Liver (tissue), 3 donors: ENCODE results near the gene FNBP1L.

Source experiments
- FOXA1 ChIP-seq: IDR thresholded peaks from 2 replicates; pipeline ENCODE4 v1.6.1; 2016; ENCODE audit warnings: antibody characterized with exemption
- GABPA ChIP-seq, 2 donors: IDR thresholded peaks in 1 of 2; conservative IDR thresholded peaks in 1 of 2; 2 replicates each; pipeline ENCODE4 v1.6.1; 2016; ENCODE audit warnings: antibody characterized with exemption in 2 of 2, mild to moderate bottlenecking in 1 of 2, moderate library complexity in 1 of 2
- HNF4A ChIP-seq, 2 donors: conservative IDR thresholded peaks; 2 replicates each; pipeline ENCODE4 v1.6.1; 2016; ENCODE audit warnings: antibody characterized with exemption in 2 of 2, mild to moderate bottlenecking in 2 of 2
- JUND ChIP-seq, 2 donors: IDR thresholded peaks; 2 replicates each; pipeline ENCODE4 v1.6.1; 2016; ENCODE audit warnings: antibody characterized with exemption in 2 of 2
- TAF1 ChIP-seq: conservative IDR thresholded peaks from 2 replicates; pipeline ENCODE4 v1.6.1; 2016; ENCODE audit warnings: antibody characterized with exemption, mild to moderate bottlenecking
- YY1 ChIP-seq: IDR thresholded peaks from 2 replicates; pipeline ENCODE4 v1.6.1; 2016; ENCODE audit warnings: antibody characterized with exemption, mild to moderate bottlenecking
- TF ChIP-seq, protein P1 (sequence below): fragments of 150-350 bp; IDR thresholded peaks from 2 replicates; pipeline ENCODE4 v1.5.1; 2017; ENCODE audit warnings: improper control_type of control experiment, low read depth, low read length; ENCODE audit not compliant: missing input control
- TF ChIP-seq, protein P2 (sequence below): IDR thresholded peaks from 2 replicates; pipeline ENCODE4 v1.6.1; 2016; ENCODE audit warnings: antibody characterized with exemption
- TF ChIP-seq, protein P3 (sequence below): IDR thresholded peaks from 2 replicates; pipeline ENCODE4 v1.6.1; 2016; ENCODE audit warnings: antibody characterized with exemption
- TF ChIP-seq, protein P4 (sequence below): IDR thresholded peaks from 2 replicates; pipeline ENCODE4 v1.6.1; 2016; ENCODE audit warnings: antibody characterized with exemption, mild to moderate bottlenecking
- TF ChIP-seq, protein P5 (sequence below): IDR thresholded peaks from 2 replicates; pipeline ENCODE4 v1.6.1; 2016; ENCODE audit warnings: antibody characterized with exemption
- donor health status: healthy.
- donor health status: healthy.

DNA sequence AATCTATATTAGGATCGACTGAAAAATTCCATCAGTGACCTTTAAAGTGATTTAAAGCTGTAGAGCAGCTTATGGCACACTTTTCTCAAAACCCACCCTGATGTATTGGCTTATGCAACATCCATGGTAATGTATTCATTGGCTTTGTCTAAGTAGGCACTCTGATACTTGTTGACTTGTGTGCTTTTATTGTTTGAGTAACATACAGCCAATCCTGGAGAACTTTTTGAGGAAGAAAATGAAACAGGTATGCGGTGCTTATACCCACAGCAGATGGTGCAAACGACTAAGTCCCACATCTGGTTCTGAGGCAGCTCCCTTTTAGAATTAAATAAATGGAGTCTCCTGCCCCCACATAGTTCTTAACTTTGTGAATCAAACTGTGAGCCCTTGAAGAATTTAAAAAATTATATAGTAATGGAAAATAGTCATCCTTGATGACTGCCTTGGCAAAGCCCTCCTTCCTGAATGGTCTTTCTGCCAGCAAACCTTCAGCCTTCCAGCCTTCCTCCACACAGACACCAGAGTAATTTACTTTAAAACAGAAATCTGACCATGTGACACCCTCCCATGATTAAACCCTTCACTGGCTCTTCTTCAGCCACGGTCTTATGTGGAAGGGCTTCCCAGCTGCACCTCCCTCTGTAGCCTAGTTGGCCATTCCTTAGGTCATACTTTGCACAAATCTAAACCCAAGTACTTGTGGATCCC, 117.7 kb downstream of the FNBP1L start:
- TF ChIP-seq, protein P1, sequence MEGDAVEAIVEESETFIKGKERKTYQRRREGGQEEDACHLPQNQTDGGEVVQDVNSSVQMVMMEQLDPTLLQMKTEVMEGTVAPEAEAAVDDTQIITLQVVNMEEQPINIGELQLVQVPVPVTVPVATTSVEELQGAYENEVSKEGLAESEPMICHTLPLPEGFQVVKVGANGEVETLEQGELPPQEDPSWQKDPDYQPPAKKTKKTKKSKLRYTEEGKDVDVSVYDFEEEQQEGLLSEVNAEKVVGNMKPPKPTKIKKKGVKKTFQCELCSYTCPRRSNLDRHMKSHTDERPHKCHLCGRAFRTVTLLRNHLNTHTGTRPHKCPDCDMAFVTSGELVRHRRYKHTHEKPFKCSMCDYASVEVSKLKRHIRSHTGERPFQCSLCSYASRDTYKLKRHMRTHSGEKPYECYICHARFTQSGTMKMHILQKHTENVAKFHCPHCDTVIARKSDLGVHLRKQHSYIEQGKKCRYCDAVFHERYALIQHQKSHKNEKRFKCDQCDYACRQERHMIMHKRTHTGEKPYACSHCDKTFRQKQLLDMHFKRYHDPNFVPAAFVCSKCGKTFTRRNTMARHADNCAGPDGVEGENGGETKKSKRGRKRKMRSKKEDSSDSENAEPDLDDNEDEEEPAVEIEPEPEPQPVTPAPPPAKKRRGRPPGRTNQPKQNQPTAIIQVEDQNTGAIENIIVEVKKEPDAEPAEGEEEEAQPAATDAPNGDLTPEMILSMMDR, result no peak
- TF ChIP-seq, protein P2, sequence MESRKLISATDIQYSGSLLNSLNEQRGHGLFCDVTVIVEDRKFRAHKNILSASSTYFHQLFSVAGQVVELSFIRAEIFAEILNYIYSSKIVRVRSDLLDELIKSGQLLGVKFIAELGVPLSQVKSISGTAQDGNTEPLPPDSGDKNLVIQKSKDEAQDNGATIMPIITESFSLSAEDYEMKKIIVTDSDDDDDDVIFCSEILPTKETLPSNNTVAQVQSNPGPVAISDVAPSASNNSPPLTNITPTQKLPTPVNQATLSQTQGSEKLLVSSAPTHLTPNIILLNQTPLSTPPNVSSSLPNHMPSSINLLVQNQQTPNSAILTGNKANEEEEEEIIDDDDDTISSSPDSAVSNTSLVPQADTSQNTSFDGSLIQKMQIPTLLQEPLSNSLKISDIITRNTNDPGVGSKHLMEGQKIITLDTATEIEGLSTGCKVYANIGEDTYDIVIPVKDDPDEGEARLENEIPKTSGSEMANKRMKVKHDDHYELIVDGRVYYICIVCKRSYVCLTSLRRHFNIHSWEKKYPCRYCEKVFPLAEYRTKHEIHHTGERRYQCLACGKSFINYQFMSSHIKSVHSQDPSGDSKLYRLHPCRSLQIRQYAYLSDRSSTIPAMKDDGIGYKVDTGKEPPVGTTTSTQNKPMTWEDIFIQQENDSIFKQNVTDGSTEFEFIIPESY, result no peak
- TF ChIP-seq FOXA1 (no peak), TAF1 (no peak), HNF4A (conservative IDR thresholded peaks at IDR 0.05) (no peak), YY1 (no peak), GABPA (IDR thresholded peaks at IDR 0.05 in 1 of 2, conservative IDR thresholded peaks at IDR 0.05 in 1 of 2) (no peak), JUND (IDR thresholded peaks at IDR 0.05) (no peak)
- TF ChIP-seq, protein P3, sequence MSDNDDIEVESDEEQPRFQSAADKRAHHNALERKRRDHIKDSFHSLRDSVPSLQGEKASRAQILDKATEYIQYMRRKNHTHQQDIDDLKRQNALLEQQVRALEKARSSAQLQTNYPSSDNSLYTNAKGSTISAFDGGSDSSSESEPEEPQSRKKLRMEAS, result no peak
- TF ChIP-seq, protein P4, sequence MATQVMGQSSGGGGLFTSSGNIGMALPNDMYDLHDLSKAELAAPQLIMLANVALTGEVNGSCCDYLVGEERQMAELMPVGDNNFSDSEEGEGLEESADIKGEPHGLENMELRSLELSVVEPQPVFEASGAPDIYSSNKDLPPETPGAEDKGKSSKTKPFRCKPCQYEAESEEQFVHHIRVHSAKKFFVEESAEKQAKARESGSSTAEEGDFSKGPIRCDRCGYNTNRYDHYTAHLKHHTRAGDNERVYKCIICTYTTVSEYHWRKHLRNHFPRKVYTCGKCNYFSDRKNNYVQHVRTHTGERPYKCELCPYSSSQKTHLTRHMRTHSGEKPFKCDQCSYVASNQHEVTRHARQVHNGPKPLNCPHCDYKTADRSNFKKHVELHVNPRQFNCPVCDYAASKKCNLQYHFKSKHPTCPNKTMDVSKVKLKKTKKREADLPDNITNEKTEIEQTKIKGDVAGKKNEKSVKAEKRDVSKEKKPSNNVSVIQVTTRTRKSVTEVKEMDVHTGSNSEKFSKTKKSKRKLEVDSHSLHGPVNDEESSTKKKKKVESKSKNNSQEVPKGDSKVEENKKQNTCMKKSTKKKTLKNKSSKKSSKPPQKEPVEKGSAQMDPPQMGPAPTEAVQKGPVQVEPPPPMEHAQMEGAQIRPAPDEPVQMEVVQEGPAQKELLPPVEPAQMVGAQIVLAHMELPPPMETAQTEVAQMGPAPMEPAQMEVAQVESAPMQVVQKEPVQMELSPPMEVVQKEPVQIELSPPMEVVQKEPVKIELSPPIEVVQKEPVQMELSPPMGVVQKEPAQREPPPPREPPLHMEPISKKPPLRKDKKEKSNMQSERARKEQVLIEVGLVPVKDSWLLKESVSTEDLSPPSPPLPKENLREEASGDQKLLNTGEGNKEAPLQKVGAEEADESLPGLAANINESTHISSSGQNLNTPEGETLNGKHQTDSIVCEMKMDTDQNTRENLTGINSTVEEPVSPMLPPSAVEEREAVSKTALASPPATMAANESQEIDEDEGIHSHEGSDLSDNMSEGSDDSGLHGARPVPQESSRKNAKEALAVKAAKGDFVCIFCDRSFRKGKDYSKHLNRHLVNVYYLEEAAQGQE, result no peak
- TF ChIP-seq, protein P5, sequence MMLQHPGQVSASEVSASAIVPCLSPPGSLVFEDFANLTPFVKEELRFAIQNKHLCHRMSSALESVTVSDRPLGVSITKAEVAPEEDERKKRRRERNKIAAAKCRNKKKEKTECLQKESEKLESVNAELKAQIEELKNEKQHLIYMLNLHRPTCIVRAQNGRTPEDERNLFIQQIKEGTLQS, result no peak
